ENCODE measurements around the gene TAF10.
A peak's percentile ranks its signal among the peaks of the same experiment; 100 is the strongest.

TAF10 gene

DNA sequence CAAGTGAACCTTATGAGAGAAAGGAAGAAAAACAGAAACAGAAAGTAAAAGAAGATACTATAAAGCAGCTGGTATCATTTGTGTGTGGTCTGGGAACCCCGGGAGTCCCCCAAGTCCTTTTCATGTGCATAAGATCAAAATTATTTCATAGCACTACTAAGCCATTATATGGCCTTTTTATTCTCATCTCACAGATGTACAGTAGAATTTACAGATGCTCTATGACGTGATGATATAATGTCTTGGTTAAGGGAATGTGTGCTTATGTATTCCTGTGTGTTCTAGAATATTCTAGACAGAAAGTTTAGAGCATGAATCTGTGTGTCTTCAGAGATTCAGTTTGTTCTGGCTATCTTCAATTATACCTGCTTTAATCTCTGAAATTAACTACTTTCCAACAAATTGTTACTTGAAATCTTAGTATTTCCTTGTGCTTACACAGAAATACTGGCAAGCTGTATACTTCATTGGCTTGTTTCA lies 15.8 kb upstream of the TAF10 start:
- DNase-seq (ENCODE audit: extremely low spot score) = peak; percentile 72
- POLR2A ChIA-PET = no interaction called here
- no peak for TF ChIP-seq CTCF (IDR thresholded peaks at IDR 0.05; ENCODE audit: control extremely low read depth, extremely low read depth, low read depth, missing control alignments)
- CTCF ChIA-PET = interaction anchor here (0.8 to 2.1 kb wide), 5 partner anchors 9 to 55 kb away, joined by 3 to 10 read pairs (median 7); partner anchors contain the start of genes MRPL17, TAF10 and TPP1

DNA sequence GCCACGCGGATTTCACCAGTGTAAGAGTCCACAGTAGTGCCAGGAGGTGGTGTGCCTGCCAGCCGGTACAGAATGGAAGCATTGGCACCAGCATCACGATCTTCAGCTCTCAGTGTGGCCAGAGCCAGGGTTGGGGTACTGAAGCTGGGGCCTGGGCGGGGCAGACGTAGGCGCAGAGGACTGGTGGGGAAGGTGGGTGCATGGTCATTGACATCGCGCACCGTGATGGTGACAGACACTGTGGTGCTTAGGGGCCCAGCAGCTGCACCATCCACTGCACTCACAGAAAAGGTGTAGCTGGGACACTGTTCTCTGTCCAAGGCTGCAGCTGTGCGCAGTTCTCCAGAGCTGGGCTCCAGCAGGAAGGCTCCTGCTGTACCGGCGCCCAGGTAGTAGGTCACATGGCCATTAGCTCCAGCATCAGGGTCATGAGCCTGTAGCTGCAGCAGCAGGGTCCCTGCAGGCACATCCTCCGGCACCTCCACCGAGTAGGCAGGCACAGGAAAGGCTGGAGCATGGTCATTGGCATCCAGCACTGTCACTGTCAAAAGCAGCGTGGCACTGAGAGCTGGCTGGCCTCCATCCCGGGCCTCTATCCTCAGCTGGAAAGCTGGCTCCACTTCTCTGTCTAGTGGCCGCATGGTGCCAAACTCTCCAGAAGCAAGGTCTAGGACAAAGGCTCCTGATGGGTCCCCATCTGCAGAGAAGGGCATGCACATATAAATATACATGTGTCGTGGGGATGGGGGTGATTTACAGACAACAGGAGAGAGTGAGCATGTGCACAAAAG lies 15.2 kb upstream of the TAF10 start:
- ChIA-PET POLR2A (no interaction called here), CTCF (interaction anchor here (0.8 to 2.1 kb wide), 5 partner anchors 9 to 56 kb away, joined by 3 to 10 read pairs (median 7); partner anchors contain the start of genes MRPL17, TAF10 and TPP1)
- no peak for TF ChIP-seq CTCF (IDR thresholded peaks at IDR 0.05; ENCODE audit: control extremely low read depth, extremely low read depth, low read depth, missing control alignments)
- DNase-seq (ENCODE audit: extremely low spot score) = no peak

DNA sequence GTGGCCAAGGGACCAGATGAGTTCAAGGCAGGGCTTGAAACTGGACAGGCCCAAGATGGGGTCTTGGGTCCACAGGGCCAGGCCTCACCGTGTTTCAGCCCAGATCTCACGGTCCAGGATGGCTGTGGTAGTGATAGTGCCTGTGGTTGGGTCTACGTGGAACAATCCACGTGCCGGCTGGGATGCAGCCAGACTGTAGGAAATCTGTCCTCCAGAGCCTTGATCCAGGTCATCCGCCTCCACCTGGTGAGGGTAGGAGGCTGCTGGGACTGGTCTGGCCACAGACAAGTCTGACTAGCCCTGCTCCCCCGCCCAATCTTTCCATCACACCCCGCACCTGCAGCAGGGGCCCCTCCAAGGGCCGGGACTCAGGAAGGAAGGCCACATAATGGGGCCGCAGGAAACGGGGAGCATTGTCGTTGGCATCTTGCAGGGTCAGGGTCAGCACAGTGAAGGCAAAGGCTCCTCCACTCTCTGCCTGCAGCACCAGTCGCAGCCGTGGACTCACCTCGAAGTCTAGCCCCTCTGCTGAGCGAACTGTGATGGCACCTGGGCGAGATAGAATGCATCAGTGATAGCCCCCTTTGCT lies 13.9 kb upstream of the TAF10 start:
- TF ChIP-seq CTCF (IDR thresholded peaks at IDR 0.05; ENCODE audit: control extremely low read depth, extremely low read depth, low read depth, missing control alignments) = no peak
- CTCF ChIA-PET = interaction anchor here (1.6 to 2.1 kb wide), 2 partner anchors 8 to 14 kb away, joined by 9 to 10 read pairs; partner anchors contain the start of genes TAF10 and TPP1
- DNase-seq (ENCODE audit: extremely low spot score) = no peak
- POLR2A ChIA-PET = no interaction called here

DNA sequence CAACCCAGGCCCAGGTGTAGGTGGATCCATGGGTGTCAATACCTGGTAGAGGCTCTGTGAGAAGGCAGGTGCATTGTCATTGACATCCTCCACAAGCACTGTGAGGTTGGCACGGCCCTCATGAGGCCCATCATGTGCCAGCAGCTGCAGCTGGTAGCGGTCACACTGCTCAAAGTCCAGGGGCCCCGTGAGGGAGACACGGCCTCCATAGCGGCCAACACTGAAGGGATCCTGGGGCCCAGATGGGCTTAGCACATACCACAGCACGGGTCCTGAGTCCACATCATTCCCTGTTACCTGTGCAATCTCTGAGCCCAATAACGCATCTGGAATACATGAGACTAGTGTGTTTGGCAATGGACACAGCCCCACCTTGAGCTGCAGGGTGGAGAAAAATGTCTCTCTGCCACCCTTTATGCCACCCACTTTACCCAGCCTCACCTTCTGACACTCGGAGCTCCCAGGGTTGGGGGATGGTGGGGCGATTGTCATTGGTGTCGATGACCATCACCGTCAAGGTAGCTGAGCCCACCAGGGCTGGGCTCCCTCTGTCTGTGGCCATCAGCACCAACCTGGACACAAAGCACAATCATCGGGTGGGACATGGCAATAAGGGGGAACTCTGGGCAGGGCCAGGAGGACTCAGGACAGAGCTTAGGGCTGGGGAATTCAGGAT lies 13.3 kb upstream of the TAF10 start:
- CTCF ChIA-PET = interaction anchor here (1.7 kb wide), 1 partner anchor 81 kb away, joined by 6 read pairs; no protein-coding TSS in a partner anchor
- POLR2A ChIA-PET = no interaction called here
- TF ChIP-seq CTCF (IDR thresholded peaks at IDR 0.05; ENCODE audit: control extremely low read depth, extremely low read depth, low read depth, missing control alignments) = no peak
- no peak for DNase-seq (ENCODE audit: extremely low spot score)

- ChIA-PET CTCF (interaction anchor here (1.0 to 2.0 kb wide), 11 partner anchors 8 to 83 kb away, joined by 3 to 8 read pairs (median 3); partner anchors contain the start of genes MRPL17 and TAF10), POLR2A (interaction anchor here (0.5 to 1.0 kb wide), 2 partner anchors 12 to 47 kb away, joined by 4 to 8 read pairs; partner anchors contain the start of gene TAF10)
- no peak for TF ChIP-seq CTCF (IDR thresholded peaks at IDR 0.05; ENCODE audit: control extremely low read depth, extremely low read depth, low read depth, missing control alignments)
- DNase-seq (ENCODE audit: extremely low spot score) = no peak
These were observed 11.7 kb upstream of the TAF10 start for GRCh38 chr11:6623391-6624363.
